ENCODE results near the gene NIPAL3.

NIPAL3 gene

GRCh38 chr1:24413350-24414163 lies 2.0 kb upstream of the NIPAL3 start, which contains the start of gene STPG1:
STPG1 (minus strand) TSS chr1:24413782; CDS start chr1:24401388, 12,394 bp downstream.
- peak within 1 kb of the TSS; percentile 78 for H3K4me3 ChIP-seq (ENCODE audit: control insufficient read depth, low read depth, low read length)
- TF ChIP-seq CTCF (IDR thresholded peaks at IDR 0.05; ENCODE audit: control insufficient read depth, insufficient read depth, low read depth, low read length, missing control alignments) = no peak
- no peak for DNase-seq (ENCODE audit: low read depth)

GRCh38 chr1:24414775-24415333 lies 748 bp upstream of the NIPAL3 start:
- H3K4me3 ChIP-seq (ENCODE audit: control insufficient read depth, low read depth, low read length) = no peak overlapping the region; the same call in 1 of the 2 replicates
- no peak for TF ChIP-seq CTCF (IDR thresholded peaks at IDR 0.05; ENCODE audit: control insufficient read depth, insufficient read depth, low read depth, low read length, missing control alignments)
- no peak for DNase-seq (ENCODE audit: low read depth)

DNA sequence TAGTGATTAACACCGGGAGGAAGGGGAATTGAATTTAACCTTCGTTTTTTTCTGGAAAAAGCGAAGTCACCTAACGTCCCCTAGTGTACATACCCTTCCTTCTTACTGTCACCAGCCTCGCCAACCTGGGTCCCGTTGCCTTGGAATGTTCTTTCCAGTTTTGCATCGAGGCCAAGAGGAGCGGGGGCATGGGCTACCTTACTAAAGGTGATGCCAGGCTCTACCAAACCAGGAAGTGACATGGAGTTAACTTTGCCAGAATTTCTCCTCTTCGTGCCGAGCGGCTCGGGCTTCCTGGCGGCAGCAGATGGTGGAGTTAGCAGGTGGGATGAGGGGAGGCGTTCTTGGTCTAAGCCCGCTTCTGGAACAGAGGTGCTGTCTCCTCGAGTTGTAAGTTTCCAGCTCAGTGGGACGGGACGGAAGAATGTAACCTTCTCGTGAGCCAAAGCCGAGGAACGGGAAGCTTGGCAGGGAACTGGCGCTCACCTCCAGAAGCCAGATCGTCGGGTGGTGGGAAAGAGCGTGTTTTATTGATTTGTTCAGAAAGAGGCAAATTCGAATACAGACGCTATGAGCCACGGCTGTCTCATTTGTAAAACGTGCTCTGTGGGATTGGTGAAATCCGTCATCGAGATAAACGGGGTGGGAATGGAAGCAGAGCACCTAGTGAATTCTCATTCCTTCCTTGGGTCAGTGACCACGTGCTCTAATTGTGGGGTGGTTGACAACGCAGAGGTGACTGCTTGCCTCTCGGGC lies 486 bp downstream of the NIPAL3 start:
- no peak for DNase-seq (ENCODE audit: low read depth)
- peak overlapping the region; percentile 78 for H3K4me3 ChIP-seq (ENCODE audit: control insufficient read depth, low read depth, low read length)
- TF ChIP-seq CTCF (IDR thresholded peaks at IDR 0.05; ENCODE audit: control insufficient read depth, insufficient read depth, low read depth, low read length, missing control alignments) = no peak

- TF ChIP-seq CTCF (IDR thresholded peaks at IDR 0.05; ENCODE audit: control insufficient read depth, insufficient read depth, low read depth, low read length, missing control alignments) = no peak
- DNase-seq (ENCODE audit: low read depth) = peak; percentile 78
- peak overlapping the region; percentile 78 for H3K4me3 ChIP-seq (ENCODE audit: control insufficient read depth, low read depth, low read length)
Observed at GRCh38 chr1:24416666-24417391, 1.2 kb downstream of the NIPAL3 start.

DNA sequence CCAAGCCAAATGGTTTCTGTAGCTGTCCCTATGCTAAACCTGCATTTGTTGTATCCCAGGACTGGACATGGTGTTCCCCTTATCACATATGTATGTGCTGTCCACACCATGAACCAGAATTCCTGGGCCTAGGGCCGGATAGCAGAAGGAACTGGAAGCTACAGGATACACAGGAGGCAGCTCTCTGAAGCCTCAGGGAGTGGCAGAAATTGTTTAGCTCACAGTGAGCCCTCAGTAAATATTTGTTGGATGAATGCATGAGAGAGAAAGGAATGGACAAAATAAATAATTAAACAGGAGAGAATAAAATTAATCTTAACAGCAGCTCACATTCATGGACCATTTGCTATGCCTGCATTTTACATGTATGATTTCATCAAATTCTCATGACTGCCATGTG lies 2.1 kb downstream of the NIPAL3 start:
- TF ChIP-seq CTCF (IDR thresholded peaks at IDR 0.05; ENCODE audit: control insufficient read depth, insufficient read depth, low read depth, low read length, missing control alignments) = no peak
- DNase-seq (ENCODE audit: low read depth) = no peak
- H3K4me3 ChIP-seq (ENCODE audit: control insufficient read depth, low read depth, low read length) = no peak overlapping the region

Measured in AG09309 (cell line).